ENCODE measurements around the gene ELP2.

DNA sequence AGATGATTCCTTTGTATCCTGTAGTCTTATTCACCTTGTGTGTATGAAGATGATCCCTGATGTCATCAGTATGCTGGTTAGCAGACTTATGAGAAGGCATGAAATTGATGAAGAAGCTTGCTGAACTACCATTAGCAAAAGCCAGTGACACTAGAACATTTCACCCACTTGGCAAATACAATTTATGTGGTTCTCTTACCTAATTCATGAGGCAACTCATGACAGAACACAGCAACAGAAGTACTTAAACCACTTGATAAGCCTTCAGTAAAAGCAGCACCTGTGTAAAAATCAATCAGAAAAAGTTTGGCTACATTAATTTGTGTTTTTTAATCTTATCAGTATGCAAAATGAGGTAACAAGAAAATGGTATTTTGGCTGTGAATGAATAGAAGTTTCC is 17.4 kb upstream of the ELP2 start:
- TF ChIP-seq, protein P1, sequence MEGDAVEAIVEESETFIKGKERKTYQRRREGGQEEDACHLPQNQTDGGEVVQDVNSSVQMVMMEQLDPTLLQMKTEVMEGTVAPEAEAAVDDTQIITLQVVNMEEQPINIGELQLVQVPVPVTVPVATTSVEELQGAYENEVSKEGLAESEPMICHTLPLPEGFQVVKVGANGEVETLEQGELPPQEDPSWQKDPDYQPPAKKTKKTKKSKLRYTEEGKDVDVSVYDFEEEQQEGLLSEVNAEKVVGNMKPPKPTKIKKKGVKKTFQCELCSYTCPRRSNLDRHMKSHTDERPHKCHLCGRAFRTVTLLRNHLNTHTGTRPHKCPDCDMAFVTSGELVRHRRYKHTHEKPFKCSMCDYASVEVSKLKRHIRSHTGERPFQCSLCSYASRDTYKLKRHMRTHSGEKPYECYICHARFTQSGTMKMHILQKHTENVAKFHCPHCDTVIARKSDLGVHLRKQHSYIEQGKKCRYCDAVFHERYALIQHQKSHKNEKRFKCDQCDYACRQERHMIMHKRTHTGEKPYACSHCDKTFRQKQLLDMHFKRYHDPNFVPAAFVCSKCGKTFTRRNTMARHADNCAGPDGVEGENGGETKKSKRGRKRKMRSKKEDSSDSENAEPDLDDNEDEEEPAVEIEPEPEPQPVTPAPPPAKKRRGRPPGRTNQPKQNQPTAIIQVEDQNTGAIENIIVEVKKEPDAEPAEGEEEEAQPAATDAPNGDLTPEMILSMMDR (IDR thresholded peaks at IDR 0.05): no peak
- no peak for TF ChIP-seq POLR2A (IDR thresholded peaks at IDR 0.05)
- no peak for TF ChIP-seq POLR2AphosphoS5 (IDR thresholded peaks at IDR 0.05)
